PC-9 (cell line): ENCODE data around the gene CD74. TPM values are rescaled to one million over a fixed set of nuclear protein-coding genes. Genes with fewer than 3 reads are reported as not detected.

ENCODE experiments used
- BruUV-seq: library from RNA; stranded (reverse); fragments of 400-500 nt; replicated peaks from 2 replicates; lab custom pipeline; 2021; lab: Mats Ljungman, UMichigan
- CTCF ChIA-PET: fragments of 300-600 bp; sonication (Branson Sonifier 250); formaldehyde crosslinking; loops from one replicate; lab custom pipeline; 2022; ENCODE audit warnings: antibody characterized with exemption; lab: Charles Lee
- POLR2A ChIA-PET: fragments of 300-600 bp; sonication (Branson Sonifier 250); formaldehyde crosslinking; loops from one replicate; lab custom pipeline; 2022; ENCODE audit warnings: antibody characterized with exemption; ENCODE audit not compliant: unreplicated experiment; lab: Charles Lee
- DNase-seq, 2 experiments: peaks; one replicate each; pipeline versions ENCODE4 v3.0.0 to v3.0.0-alpha.2; 2015 to 2022; ENCODE audit warnings: mixed read lengths in 1 of 2
- H2AFZ ChIP-seq: fragments of 200-600 bp; sonication (generic); 2 replicates; pipeline ENCODE4 v1.8.1; 2017; ENCODE audit warnings: antibody characterized with exemption
- H3F3A ChIP-seq: fragments of 200-600 bp; sonication (generic); 2 replicates; pipeline ENCODE4 v1.8.1; 2017; ENCODE audit warnings: antibody characterized with exemption, mild to moderate bottlenecking, low read depth; ENCODE audit not compliant: insufficient read depth
- H3K27ac ChIP-seq: fragments of 200-600 bp; sonication (generic); 2 replicates; pipeline ENCODE4 v1.6.1; 2016; ENCODE audit warnings: mixed run types
- H3K27me3 ChIP-seq: fragments of 200-600 bp; sonication (generic); 2 replicates; pipeline ENCODE4 v1.6.1; 2016; ENCODE audit warnings: low read depth, mixed run types; ENCODE audit not compliant: insufficient read depth
- H3K36me3 ChIP-seq: fragments of 200-600 bp; sonication (generic); 2 replicates; pipeline ENCODE4 v1.6.1; 2016; ENCODE audit warnings: low read depth, mixed run types
- H3K4me1 ChIP-seq: fragments of 200-600 bp; sonication (generic); replicated peaks from 2 replicates; pipeline ENCODE4 v1.6.1; 2016; ENCODE audit warnings: mixed run types; ENCODE audit not compliant: insufficient read depth
- H3K4me2 ChIP-seq: fragments of 200-600 bp; sonication (generic); 2 replicates; pipeline ENCODE4 v1.6.1; 2017; ENCODE audit warnings: mixed run types
- H3K4me3 ChIP-seq: fragments of 200-600 bp; sonication (generic); 2 replicates; pipeline ENCODE4 v1.6.1; 2016; ENCODE audit warnings: mixed run types
- H3K79me2 ChIP-seq: fragments of 200-600 bp; sonication (generic); 2 replicates; pipeline ENCODE4 v1.6.1; 2017; ENCODE audit warnings: low read depth, mixed run types
- H3K9me2 ChIP-seq: fragments of 200-600 bp; sonication (generic); 2 replicates; pipeline ENCODE4 v1.8.1; 2017; ENCODE audit warnings: mild to moderate bottlenecking; ENCODE audit not compliant: insufficient read depth
- H3K9me3 ChIP-seq: fragments of 200-600 bp; sonication (generic); 2 replicates; pipeline ENCODE4 v1.8.1; 2016; ENCODE audit warnings: low read depth; ENCODE audit not compliant: insufficient read depth
- H4K20me1 ChIP-seq: fragments of 200-600 bp; sonication (generic); 2 replicates; pipeline ENCODE4 v1.8.1; 2017; ENCODE audit not compliant: insufficient read depth
- EZH2 ChIP-seq: fragments of 200-600 bp; sonication (generic); IDR thresholded peaks from 2 replicates; pipeline ENCODE4 v1.8.0; 2017; ENCODE audit warnings: antibody characterized with exemption, low read depth
- intact Hi-C: fragments of 100-400 bp; cut with micrococcal nuclease; formaldehyde crosslinking; loops from one replicate; pipeline ENCODE4 v1.10.0; 2022; ENCODE audit not compliant: unreplicated experiment
- total RNA-seq: library from RNA; stranded (reverse); gene quantifications from 2 replicates; pipeline ENCODE4 v1.2.3, GENCODE V29; 2021
- TF ChIP-seq, protein P1 (sequence below): fragments of 200-600 bp; sonication (generic); conservative IDR thresholded peaks from 2 replicates; pipeline ENCODE4 v1.6.1; 2017; ENCODE audit warnings: mixed run types, antibody characterized with exemption, mild to moderate bottlenecking, moderate library complexity

CD74 gene
- total RNA-seq, 1 experiment from 2014 or later, result 52.0 TPM

DNA sequence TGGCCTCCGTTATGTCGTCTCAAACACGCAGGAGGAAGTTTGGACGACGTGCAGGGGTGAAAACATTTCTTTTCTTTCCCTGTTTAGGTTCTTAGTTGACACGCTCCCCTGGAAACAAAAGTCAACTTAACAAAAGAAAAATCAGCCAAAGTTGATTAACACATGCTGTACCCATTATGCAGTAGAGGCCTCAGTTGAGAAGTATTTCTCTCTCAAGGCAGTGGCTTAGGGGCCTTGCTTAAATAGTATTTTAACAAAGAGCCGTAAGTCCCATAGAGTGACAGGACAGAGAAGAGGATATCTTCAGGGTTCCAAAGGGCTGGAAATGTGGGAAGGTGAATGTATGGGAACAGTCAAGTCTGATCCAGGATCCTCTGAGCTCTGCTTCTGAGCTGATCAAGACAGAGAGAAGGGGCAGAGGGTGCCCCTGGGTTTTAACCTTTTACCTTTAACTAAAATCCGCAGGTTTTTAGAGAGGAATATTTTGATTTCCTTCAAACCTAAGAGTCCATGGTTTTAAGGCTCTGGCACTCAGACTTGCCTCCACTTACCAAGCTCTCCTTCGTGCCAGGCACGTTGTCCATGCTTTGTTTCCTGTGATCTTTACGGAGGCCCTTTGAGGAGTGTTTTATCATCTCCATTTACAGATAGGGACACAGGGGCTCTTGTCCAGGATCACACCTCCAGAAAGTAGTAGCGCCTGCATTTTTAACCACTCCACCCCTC is 629 bp upstream of the CD74 start:
- no peaks in the 10 kb centered on the region for H3K79me2 ChIP-seq
- no TSS peak for BruUV-seq
- peaks cover 12% of the 10 kb centered on the region; the same call in 1 of the 2 replicates for H3F3A ChIP-seq
- POLR2A ChIA-PET, result no interaction called here
- TF ChIP-seq, protein P1, sequence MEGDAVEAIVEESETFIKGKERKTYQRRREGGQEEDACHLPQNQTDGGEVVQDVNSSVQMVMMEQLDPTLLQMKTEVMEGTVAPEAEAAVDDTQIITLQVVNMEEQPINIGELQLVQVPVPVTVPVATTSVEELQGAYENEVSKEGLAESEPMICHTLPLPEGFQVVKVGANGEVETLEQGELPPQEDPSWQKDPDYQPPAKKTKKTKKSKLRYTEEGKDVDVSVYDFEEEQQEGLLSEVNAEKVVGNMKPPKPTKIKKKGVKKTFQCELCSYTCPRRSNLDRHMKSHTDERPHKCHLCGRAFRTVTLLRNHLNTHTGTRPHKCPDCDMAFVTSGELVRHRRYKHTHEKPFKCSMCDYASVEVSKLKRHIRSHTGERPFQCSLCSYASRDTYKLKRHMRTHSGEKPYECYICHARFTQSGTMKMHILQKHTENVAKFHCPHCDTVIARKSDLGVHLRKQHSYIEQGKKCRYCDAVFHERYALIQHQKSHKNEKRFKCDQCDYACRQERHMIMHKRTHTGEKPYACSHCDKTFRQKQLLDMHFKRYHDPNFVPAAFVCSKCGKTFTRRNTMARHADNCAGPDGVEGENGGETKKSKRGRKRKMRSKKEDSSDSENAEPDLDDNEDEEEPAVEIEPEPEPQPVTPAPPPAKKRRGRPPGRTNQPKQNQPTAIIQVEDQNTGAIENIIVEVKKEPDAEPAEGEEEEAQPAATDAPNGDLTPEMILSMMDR, result no peak
- TF ChIP-seq EZH2, result no peak
- H3K27me3 ChIP-seq, result no peaks in the 10 kb centered on the region
- no peak overlapping the region for H3K4me2 ChIP-seq
- H2AFZ ChIP-seq, result no peak overlapping the region
- no peak overlapping the region for H3K27ac ChIP-seq
- peaks cover 6% of the 10 kb centered on the region for H3K4me1 ChIP-seq
- H3K9me2 ChIP-seq, result no peaks in the 10 kb centered on the region
- CTCF ChIA-PET, result no interaction called here
- no peaks in the 10 kb centered on the region for H3K9me3 ChIP-seq
- no peak for DNase-seq
- H4K20me1 ChIP-seq, result no peaks in the 10 kb centered on the region
- H3K4me3 ChIP-seq, result no peak overlapping the region
- intact Hi-C loops, result no loop called here
- no peaks in the 10 kb centered on the region for H3K36me3 ChIP-seq

DNA sequence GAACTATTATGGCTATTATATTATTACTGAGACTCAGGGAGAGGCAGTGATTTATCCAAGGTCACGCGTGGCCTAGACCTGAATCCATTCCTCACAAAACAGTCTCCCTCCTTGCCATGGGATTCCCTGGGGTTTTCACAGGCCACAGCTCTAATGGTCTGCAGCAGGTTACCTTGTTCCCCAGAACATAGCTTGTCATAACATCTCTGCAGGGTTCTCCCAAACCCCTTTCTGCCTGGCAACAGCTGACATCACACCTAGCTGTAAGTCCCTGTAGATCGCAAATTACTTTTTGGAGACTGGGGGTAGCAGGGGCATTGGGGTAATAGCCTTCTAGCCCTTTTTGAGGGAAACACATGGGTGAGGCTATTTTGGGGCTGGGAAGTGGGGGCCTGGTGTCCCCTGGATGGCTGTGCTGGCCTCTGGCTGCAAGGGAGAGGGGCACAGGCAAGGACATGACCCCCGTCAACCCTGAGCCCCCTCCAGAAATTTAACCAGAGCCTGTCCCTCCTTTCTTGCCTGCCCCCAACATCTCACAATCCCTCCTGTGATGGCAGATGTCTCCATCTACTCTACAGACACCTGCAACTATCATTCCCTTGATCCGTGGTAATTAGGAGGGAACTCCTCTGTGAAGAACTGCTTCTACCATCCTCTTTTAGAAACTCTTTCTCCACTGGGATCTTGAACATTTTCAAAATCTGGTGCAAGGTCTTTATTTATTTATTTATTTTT is 1.3 kb downstream of the CD74 start:
- intact Hi-C loops, result no loop called here
- H2AFZ ChIP-seq, result no peak overlapping the region
- no peak for DNase-seq
- H3K9me2 ChIP-seq, result no peaks in the 10 kb centered on the region
- peaks cover 6% of the 10 kb centered on the region for H3K4me1 ChIP-seq
- TF ChIP-seq, protein P1, result no peak
- no peak for TF ChIP-seq EZH2
- H3K27me3 ChIP-seq, result no peaks in the 10 kb centered on the region
- no peak overlapping the region for H3K27ac ChIP-seq
- no peaks in the 10 kb centered on the region for H3K9me3 ChIP-seq
- CTCF ChIA-PET, result no interaction called here
- no peaks in the 10 kb centered on the region for H4K20me1 ChIP-seq
- no peaks in the 10 kb centered on the region for H3K79me2 ChIP-seq
- H3F3A ChIP-seq, result peaks cover 12% of the 10 kb centered on the region; the same call in 1 of the 2 replicates
- H3K4me2 ChIP-seq, result no peak overlapping the region
- no peaks in the 10 kb centered on the region for H3K36me3 ChIP-seq
- POLR2A ChIA-PET, result no interaction called here
- no peak overlapping the region for H3K4me3 ChIP-seq
- no TSS peak for BruUV-seq

DNA sequence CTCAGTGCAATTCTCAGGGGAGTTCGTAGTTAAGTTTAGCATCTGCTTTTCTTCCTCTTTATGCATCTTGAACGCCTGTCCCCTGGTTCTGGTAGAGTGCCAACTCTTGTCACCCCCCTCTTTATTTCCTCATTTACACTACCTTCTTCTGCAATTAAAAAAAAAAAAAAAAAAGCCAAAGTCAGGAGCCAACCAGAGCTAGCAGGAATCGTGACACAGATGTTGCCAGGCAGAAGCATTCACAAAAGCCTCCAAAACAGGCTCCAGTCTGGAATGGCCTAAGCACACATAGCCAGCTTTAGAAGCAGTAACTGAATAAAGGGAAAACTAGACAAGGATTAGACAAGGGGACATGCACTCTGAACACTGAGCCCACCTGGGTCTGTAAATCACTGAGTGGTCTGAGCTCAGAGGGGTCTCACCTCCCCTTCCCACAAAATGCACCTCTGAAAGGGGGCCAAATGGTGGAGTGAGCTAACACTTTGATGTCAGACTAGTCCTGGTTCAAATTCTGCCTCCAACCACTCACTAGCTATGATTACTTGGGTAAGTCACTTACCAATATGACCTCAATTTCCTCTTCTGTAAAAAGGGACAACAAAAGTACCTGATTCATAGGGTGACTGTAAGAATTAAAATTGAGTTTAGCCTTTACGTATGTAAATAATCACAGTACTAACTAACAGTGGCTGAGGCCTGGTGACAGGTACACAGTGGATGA is 2.0 kb downstream of the CD74 start:
- Histone ChIP-seq H3K4me2 (peak overlapping the region; percentile 58), H2AFZ (0 out of 2 replicates have a peak overlapping the region, but pooled peaks have one; percentile 5), H4K20me1 (no peaks in the 10 kb centered on the region), H3K79me2 (no peaks in the 10 kb centered on the region), H3F3A (peaks cover 9% of the 10 kb centered on the region; the same call in 1 of the 2 replicates), H3K4me3 (no peak overlapping the region), H3K27ac (no peak overlapping the region), H3K9me3 (no peaks in the 10 kb centered on the region), H3K9me2 (no peaks in the 10 kb centered on the region), H3K27me3 (no peaks in the 10 kb centered on the region), H3K36me3 (no peaks in the 10 kb centered on the region), H3K4me1 (peaks cover 6% of the 10 kb centered on the region)
- no peak for TF ChIP-seq EZH2
- TF ChIP-seq, protein P1, result no peak
- ChIA-PET POLR2A (interaction anchor here (0.6 kb wide), 2 partner anchors 39 to 54 kb away, joined by 4 to 6 read pairs; no protein-coding TSS in a partner anchor), CTCF (interaction anchor here (0.5 to 0.6 kb wide), 3 partner anchors 121 to 583 kb away, joined by 3 to 9 read pairs (median 4); no protein-coding TSS in a partner anchor)
- no TSS peak for BruUV-seq
- intact Hi-C loops, result no loop called here
- DNase-seq, result peak; percentile 58 to 69
